ENCODE data around the gene FAIM.
"Not testable (repeated sequence)": the region's sequence is repeated elsewhere in the genome, so short reads cannot be mapped to it uniquely, and the experiment has no call there.

Gene FAIM

DNA sequence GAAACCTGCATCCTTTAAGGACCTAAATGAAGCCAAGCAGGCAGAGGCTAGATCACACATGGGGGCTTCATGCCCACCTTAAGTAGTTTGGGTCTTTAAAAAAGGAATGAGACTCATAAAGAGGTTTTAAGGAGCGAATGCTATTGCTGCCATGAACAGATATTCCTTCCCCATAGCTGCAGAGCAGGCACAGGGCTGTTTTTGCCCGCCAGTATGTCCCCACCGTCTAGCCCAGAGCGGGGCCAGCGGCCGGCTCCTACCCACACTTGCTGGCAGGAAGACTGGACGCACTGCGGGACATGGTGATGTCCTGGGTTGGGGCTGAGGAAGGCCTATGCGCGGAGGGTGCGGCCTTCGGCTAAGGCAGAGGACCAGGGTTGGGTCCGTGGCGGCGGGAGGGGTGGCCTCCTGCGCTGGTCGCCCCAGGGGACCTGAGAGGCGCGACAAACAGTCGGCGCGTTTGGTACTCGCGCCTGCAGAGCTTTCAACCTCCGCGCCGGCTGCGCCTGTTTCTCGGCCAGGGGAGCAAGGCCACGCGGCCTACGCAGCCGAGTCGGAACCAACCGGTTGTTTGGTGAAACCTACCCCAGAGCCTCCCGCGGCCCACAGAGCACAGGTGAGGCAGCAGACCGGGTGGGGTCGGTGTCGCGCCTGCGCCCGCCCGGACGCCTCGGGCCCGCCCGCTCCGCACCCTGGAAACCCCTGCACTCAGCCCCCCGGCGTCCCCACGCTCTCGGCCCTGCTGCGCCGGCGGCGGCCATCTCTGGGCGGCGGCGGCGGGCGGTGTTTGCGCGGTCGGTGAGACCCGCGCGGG lies at the start of gene FAIM:
Gene FAIM, plus strand, starts transcription at position 450 of the 814 bp plus-strand sequence. CDS start 10,956 bp downstream, outside the sequence.
- peak; percentile 20 for DNase-seq

DNA sequence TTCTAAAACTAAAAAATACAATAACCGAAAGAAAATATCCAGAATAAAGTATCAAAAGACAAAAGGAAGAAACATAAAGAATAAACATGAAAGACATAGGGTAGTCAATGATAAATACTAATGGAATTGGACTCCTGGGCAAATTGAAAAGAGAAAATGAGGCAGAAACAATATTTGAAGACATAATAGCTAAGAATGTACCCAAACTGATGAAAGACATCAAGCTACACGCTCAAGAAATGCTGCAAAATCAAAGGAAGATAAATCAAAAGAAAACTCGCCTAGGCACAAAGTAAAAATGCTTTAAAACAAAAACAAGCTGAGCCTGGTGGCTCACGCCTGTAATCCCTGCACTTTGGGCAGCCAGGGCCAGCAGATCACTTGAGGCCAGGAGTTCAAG lies 49.4 kb upstream of the FAIM start:
- DNase-seq = no peak

GRCh38 chr3:138560501-138560900 lies 48.1 kb upstream of the FAIM start:
- no peak for DNase-seq

DNA sequence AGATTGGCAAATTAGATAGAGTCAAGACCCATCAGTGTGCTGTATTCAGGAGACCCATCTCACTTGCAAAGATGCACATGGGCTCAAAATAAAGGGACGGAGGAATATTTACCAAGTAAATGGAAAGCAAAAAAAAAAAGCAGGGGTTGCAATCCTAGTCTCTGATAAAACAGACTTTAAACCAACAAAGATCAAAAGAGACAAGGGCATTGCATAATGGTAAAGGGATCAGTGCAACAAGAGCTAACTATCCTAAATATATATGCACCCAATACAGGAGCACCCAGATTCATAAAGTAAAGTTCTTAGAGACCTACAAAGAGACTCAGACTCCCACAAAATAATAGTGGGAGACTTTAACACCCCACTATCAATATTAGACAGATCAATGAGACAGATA lies 45.7 kb upstream of the FAIM start:
- not testable (repeated sequence) for DNase-seq

- DNase-seq = not testable (repeated sequence)
Observed at GRCh38 chr3:138566293-138566692, 42.3 kb upstream of the FAIM start.

DNA sequence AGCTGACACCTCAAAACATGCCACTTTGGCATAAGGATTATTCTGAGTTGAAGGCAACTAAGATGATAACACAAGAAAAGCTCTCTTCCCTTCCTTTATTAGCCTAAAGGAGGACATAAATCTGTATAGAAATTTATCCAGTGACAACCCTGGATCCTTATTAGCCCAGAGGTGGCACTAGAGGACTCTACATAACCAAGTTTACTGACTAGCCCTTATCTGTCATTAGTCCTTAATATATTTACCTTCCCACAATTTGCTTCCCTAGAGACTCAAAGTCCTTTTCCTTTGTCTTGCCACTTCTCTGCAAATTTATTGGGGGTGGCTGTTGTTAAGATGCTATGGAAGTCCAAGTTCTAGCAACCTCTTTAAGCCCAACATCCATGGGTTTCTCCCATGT lies 41.2 kb upstream of the FAIM start:
- no peak for DNase-seq

- DNase-seq = no peak
Observed at GRCh38 chr3:138569090-138569489, 39.5 kb upstream of the FAIM start.

DNA sequence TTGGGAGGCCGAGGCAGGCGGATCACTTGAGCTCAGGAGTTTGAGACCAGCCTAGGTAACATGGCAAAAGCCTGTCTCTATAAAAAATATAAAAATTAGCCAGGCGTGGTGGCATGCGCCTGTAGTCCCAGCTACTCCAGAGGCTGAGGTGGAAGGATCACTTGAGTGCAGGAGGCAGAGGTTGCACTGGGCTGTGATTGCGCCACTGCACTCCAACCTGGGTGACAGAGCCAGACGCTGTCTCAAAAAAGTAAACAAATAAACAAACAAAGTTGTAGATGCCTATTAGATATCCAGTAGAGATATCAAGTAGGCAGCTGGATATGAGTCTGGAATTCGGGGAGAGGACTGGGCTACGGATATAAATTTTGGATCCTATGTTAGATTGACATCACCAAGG lies 38.9 kb upstream of the FAIM start:
- DNase-seq = not testable (repeated sequence)

DNA sequence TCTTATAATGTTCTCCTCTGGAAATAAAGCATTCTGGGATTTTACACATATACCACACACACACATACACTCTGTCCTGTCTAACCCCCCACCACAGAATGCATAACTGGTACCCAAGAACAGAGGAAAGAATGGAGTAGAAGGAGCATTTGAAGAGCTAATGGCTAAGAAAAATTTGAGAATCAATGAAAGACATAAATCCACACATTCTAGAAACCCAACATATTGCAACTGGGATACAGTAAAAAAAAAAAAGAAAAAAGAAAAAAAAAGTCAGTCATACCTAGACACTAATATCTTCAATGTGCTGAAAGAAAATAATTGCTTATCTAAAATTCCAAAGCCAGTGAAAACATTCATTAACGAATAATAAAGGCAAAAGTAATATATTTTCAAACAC lies 35.4 kb upstream of the FAIM start:
- no peak for DNase-seq

DNA sequence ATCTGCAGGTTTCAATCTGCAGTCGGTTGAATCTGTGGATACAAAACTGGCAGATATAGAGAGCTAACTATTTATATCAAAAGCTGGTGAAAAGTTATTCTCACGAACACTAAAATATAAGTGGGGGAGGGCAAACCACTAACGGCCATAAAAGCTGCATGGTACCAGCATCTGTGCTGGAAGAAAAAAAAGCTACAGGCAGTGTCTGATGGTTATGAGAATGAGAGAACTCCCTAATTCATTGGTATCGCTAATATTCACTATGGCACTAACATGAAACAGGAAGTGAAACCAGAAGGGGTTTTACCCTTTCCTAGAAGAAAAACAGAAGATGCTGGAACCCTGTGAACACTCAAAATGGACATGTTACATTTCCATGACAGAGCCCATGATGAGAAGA lies 30.4 kb upstream of the FAIM start:
- DNase-seq = no peak

DNA sequence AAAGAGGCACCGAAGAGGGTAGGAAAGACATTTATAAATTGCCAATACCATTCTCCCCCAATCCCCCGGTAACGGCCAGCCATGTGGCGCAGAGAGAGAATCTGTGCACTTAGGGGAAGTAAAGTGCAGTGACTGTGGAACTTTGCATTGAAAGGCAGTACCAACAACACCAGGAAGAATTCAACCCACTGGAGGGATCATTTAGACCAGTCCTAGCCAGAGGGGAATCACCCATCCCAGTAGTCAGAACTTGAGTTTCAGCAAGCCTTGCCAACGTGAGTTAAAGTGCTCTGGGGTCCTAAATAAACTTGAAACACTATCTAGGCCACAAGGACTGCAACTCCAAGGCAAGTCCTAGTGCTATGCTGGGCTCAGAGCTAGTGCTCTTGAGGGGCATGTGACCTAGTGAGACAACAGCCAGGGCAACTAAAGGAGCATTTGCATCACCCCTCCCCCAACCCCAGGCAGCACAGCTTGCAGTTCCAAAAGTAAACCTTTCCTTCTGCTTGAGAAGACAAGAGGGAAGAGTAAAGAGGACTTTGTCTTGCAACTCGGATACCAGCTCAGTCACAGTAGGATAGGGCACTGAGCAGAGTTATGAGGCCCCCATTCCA lies 29.5 kb upstream of the FAIM start:
- no peak for DNase-seq

GRCh38 chr3:138587374-138587773 lies 21.2 kb upstream of the FAIM start:
- DNase-seq = no peak

DNA sequence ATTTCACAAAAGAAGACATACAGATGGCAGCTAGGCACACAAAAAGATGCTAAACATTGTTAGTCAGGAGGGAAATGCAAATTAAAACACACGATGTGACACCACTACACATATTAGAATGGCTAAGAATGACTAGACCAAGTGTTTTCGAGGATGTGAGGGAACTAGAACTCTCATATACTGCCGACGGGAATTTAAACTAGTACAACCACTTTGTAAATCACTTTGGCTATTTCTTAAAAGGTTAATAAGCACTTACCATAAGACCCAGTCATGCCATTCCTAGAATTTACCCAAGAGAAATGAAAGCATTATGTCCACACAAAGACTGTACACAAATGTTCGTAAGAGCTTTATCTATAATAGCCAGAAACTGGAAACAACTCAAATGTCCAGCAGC lies 20.1 kb upstream of the FAIM start:
- DNase-seq = no peak

- no peak for DNase-seq
Observed at GRCh38 chr3:138591392-138591791, 17.2 kb upstream of the FAIM start.

- no peak for DNase-seq
Observed at GRCh38 chr3:138593488-138594149, 15.0 kb upstream of the FAIM start.

DNA sequence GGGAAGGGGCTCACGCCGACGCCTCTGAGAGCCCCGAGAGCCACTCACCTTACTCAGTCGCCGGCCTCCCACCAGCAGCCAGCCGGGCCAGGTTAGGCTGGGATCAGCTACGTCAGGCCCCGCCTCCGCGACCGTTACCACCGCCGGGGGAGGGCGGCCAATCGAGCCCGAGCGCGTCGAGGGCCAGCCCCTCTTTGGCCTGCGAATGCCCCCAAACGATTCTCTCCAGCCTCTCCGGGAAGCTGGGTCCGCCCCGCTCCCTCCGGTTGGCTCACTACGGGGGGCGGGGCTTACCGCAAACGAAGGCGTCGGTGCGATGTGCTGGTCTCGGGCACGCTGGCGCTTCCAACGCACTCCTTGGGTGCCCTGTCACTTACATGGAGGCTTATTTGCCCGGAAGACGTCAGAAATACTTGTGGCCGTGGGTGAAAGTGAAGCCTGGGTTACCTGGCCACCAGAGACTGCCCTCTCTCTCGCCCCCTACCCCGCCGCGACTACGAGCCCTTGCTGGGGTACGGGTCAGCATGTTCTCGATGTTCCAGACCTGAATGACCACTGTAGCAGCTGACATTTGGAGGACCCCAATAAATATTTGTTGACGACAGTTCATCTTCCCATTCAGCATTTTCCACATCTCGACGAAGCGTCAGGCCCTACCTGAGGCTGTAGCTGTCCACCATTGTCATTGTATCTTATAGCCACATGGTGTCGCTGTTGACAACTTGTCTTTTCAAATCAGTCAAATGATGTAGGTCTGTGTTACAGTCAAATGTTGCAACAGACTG lies 14.2 kb upstream of the FAIM start, which contains the start of gene CEP70:
Gene CEP70, minus strand, starts transcription at position 111 of the 785 bp plus-strand sequence. CDS start 21,333 bp downstream, outside the sequence.
- DNase-seq = no peak

DNA sequence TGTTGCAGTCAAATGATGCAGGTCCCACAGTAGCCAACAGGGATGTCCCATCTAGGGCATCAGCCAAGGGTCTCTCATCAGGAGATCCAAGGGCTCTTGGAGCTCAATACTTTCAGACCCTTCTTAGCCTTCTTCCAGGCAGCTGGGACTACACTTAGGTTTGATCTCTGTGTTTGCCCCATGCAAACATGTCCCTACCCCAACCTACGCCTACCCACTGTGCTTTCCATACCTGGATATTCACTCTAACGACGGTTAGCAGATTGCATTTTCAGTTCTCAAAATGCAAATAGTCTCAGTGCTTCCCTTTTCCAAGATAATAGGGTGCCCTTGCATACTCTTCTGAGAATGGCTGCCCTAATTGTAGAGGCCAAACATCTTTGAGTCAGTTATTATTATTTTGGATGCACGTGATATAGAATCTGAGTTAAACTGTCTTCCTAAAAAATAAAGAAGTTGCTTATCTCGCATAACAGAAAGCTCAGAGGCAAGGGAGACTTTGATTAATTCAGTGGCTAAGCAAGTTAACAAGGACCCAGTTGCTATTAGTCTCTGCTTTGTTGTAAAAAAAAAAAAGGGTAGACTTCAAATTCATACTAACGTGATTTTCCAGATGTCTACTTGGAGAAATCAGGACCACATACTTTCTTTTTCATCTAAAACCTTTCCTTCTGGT lies 13.5 kb upstream of the FAIM start:
- no peak for DNase-seq

DNA sequence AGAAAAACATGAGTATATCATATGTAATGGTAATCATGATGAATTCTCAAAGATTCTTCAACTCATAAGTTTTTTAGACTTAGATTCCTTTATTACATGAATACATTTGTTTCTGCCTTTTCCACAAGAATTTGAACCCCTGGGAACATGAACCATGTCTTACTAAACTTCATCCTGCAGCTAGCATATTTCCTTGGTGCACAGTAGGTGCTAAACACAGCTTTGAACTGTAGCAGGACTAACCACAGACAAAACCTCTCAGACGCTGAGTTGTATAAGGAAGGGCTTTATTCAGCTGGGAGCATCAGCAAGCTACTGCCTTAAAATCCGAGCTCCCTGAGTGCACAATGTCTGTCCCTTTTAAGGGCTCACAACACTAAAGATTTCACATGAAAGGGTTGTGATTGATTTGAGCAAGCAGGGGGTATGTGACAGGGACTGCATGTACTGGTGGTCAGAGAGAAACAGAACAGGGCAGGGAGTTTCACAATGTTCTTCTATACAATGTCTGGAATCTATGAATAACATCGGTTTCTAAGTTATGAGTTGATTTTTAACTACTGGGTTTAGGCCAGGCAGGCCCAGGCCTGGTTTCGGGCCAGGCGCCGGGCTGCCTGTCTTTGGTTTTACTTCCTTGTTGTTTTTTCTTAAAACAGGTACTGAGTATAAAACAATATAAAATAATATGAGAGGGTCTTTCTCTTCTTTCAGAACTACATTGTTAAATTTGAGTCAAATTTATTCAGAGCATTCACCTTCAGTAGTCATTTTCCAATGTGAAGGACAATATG lies 11.2 kb upstream of the FAIM start:
- not testable (repeated sequence) for DNase-seq

DNA sequence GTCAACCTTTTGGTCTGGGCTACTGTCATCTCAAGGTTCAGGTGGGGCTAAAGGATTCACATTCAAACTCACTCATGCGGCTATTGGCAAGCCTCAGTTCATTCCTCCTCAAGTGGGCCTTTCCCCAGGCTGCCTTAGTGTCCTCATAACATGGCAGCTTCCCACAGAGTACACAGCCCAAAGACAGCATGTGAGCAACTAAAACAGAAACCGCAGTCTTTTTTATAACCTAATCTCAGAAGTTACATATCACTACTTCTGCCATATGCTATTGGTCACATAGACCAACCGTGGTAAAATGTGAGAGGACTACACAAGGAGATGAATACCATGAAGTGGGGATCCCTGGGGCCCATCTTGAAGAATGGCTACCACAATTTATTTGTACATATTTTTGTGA lies 10.0 kb upstream of the FAIM start:
- DNase-seq = no peak

DNA sequence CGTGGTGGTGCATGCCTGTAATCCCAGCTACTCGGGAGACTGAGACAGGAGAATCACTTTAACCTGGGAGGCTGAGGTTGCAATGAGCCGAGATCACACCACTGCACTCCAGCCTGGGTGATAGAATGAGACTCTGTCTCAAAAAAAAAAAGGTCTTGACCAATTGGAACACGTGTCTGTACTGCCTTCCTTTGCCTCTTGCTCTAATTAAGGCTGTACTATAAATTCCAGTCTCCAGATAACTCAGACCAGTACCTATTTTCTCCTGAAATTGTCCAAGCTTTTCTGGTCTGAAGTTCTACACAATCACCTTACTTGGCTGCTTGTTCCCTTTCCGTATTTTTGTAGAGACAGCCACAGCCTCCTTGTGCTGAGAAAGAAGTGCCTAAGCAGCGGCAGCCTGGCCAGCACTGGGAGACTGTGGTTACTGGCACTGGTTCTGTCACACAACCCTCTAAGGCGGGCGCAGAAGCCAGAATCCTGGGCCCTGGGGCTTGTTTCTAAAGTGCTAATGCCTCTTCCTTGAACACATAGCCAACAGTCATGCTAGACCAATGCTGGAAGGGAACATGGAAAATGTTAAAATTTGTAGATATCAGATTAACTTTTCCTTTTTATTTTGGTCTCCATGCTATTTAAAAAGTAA lies 8.3 kb upstream of the FAIM start:
- DNase-seq = no peak

- not testable (repeated sequence) for DNase-seq
Observed at GRCh38 chr3:138601661-138602060, 6.9 kb upstream of the FAIM start.
